Activated naive CD8-positive, alpha-beta T cell treated with anti-CD3 and anti-CD28 coated beads for 36 hours (primary cell): ENCODE data around the gene PTPRD. TPM values are rescaled to one million over a fixed set of nuclear protein-coding genes. Genes with fewer than 3 reads are reported as not detected.

Experiments
- DNase-seq: peaks from one replicate; pipeline ENCODE4 v3.0.0; 2021
- H3K27ac Mint-ChIP-seq: one replicate; pipeline ENCODE4 v1.8.0; 2022; ENCODE audit warnings: mild to moderate bottlenecking, moderate library complexity, mixed read lengths
- H3K27me3 Mint-ChIP-seq: one replicate; pipeline ENCODE4 v1.8.0; 2022; ENCODE audit warnings: mild to moderate bottlenecking, mixed read lengths
- H3K36me3 Mint-ChIP-seq: one replicate; pipeline ENCODE4 v1.8.0; 2021; ENCODE audit warnings: mild to moderate bottlenecking, mixed read lengths
- H3K4me1 Mint-ChIP-seq: one replicate; pipeline ENCODE4 v1.8.0; 2021; ENCODE audit warnings: mixed read lengths
- H3K4me3 Mint-ChIP-seq: one replicate; pipeline ENCODE4 v1.8.0; 2022; ENCODE audit warnings: mild to moderate bottlenecking, moderate library complexity, mixed read lengths
- H3K9me3 Mint-ChIP-seq: one replicate; pipeline ENCODE4 v1.8.0; 2022; ENCODE audit warnings: mixed read lengths
- total RNA-seq, 2 experiments: library from RNA; stranded (reverse); gene quantifications; one replicate each; pipeline ENCODE4 v1.2.3, GENCODE V29; 2021

Gene PTPRD
- total RNA-seq, 2 experiments from 2014 or later: 0.16 to 0.18 TPM

GRCh38 chr9:8686516-8686915 lies 1926.3 kb downstream of the PTPRD start:
- Mint-ChIP-seq H3K27ac (no peak overlapping the region), H3K27me3 (no peaks in the 10 kb centered on the region), H3K9me3 (no peaks in the 10 kb centered on the region), H3K36me3 (no peaks in the 10 kb centered on the region), H3K4me3 (no peak overlapping the region), H3K4me1 (no peaks in the 10 kb centered on the region)
- DNase-seq: no peak

GRCh38 chr9:8685825-8686224 lies 1927.0 kb downstream of the PTPRD start:
- no peaks in the 10 kb centered on the region for H3K4me1 Mint-ChIP-seq
- no peaks in the 10 kb centered on the region for H3K27me3 Mint-ChIP-seq
- H3K4me3 Mint-ChIP-seq: no peak overlapping the region
- H3K9me3 Mint-ChIP-seq: no peaks in the 10 kb centered on the region
- no peak overlapping the region for H3K27ac Mint-ChIP-seq
- H3K36me3 Mint-ChIP-seq: no peaks in the 10 kb centered on the region
- no peak for DNase-seq

- H3K4me1 Mint-ChIP-seq: no peaks in the 10 kb centered on the region
- DNase-seq: no peak
- no peak overlapping the region for H3K27ac Mint-ChIP-seq
- no peaks in the 10 kb centered on the region for H3K9me3 Mint-ChIP-seq
- no peaks in the 10 kb centered on the region for H3K27me3 Mint-ChIP-seq
- H3K36me3 Mint-ChIP-seq: no peaks in the 10 kb centered on the region
- H3K4me3 Mint-ChIP-seq: no peak overlapping the region
Measured at GRCh38 chr9:8684978-8685708, 1927.7 kb downstream of the PTPRD start.

GRCh38 chr9:8683496-8683895 lies 1929.3 kb downstream of the PTPRD start:
- Mint-ChIP-seq H3K27me3 (no peaks in the 10 kb centered on the region), H3K27ac (no peak overlapping the region), H3K9me3 (no peaks in the 10 kb centered on the region), H3K36me3 (no peaks in the 10 kb centered on the region), H3K4me1 (no peaks in the 10 kb centered on the region), H3K4me3 (no peak overlapping the region)
- DNase-seq: no peak

GRCh38 chr9:8680658-8681057 lies 1932.1 kb downstream of the PTPRD start:
- Mint-ChIP-seq H3K27me3 (peaks cover 4% of the 10 kb centered on the region), H3K9me3 (no peaks in the 10 kb centered on the region), H3K4me1 (no peaks in the 10 kb centered on the region), H3K36me3 (no peaks in the 10 kb centered on the region), H3K27ac (no peak overlapping the region), H3K4me3 (no peak overlapping the region)
- DNase-seq: no peak

GRCh38 chr9:8680157-8680556 lies 1932.6 kb downstream of the PTPRD start:
- Mint-ChIP-seq H3K4me3 (no peak overlapping the region), H3K36me3 (no peaks in the 10 kb centered on the region), H3K27me3 (peaks cover 4% of the 10 kb centered on the region), H3K27ac (no peak overlapping the region), H3K4me1 (no peaks in the 10 kb centered on the region), H3K9me3 (no peaks in the 10 kb centered on the region)
- no peak for DNase-seq

- no peaks in the 10 kb centered on the region for H3K36me3 Mint-ChIP-seq
- H3K4me1 Mint-ChIP-seq: no peaks in the 10 kb centered on the region
- H3K9me3 Mint-ChIP-seq: no peaks in the 10 kb centered on the region
- DNase-seq: no peak
- H3K4me3 Mint-ChIP-seq: no peak overlapping the region
- H3K27me3 Mint-ChIP-seq: peaks cover 4% of the 10 kb centered on the region
- H3K27ac Mint-ChIP-seq: no peak overlapping the region
Measured at GRCh38 chr9:8679371-8679822, 1933.4 kb downstream of the PTPRD start.

GRCh38 chr9:8677741-8678140 lies 1935.1 kb downstream of the PTPRD start:
- H3K4me1 Mint-ChIP-seq: no peaks in the 10 kb centered on the region
- H3K9me3 Mint-ChIP-seq: no peaks in the 10 kb centered on the region
- no peaks in the 10 kb centered on the region for H3K36me3 Mint-ChIP-seq
- no peak for DNase-seq
- no peak overlapping the region for H3K27ac Mint-ChIP-seq
- no peak overlapping the region for H3K4me3 Mint-ChIP-seq
- H3K27me3 Mint-ChIP-seq: peaks cover 4% of the 10 kb centered on the region

- H3K27me3 Mint-ChIP-seq: peaks cover 4% of the 10 kb centered on the region
- no peak overlapping the region for H3K4me3 Mint-ChIP-seq
- DNase-seq: no peak
- no peaks in the 10 kb centered on the region for H3K4me1 Mint-ChIP-seq
- no peaks in the 10 kb centered on the region for H3K9me3 Mint-ChIP-seq
- no peaks in the 10 kb centered on the region for H3K36me3 Mint-ChIP-seq
- no peak overlapping the region for H3K27ac Mint-ChIP-seq
Measured at GRCh38 chr9:8674536-8674935, 1938.3 kb downstream of the PTPRD start.

GRCh38 chr9:8673830-8674229 lies 1939.0 kb downstream of the PTPRD start:
- Mint-ChIP-seq H3K27me3 (peaks cover 4% of the 10 kb centered on the region), H3K4me3 (no peak overlapping the region), H3K4me1 (no peaks in the 10 kb centered on the region), H3K27ac (no peak overlapping the region), H3K36me3 (no peaks in the 10 kb centered on the region), H3K9me3 (no peaks in the 10 kb centered on the region)
- DNase-seq: no peak

- Mint-ChIP-seq H3K9me3 (no peaks in the 10 kb centered on the region), H3K36me3 (no peaks in the 10 kb centered on the region), H3K4me1 (no peaks in the 10 kb centered on the region), H3K27me3 (no peaks in the 10 kb centered on the region), H3K4me3 (no peak overlapping the region), H3K27ac (no peak overlapping the region)
- no peak for DNase-seq
Measured at GRCh38 chr9:8670751-8671150, 1942.1 kb downstream of the PTPRD start.

- Mint-ChIP-seq H3K27ac (no peak overlapping the region), H3K27me3 (peaks cover 4% of the 10 kb centered on the region), H3K9me3 (no peaks in the 10 kb centered on the region), H3K4me3 (no peak overlapping the region), H3K36me3 (no peaks in the 10 kb centered on the region), H3K4me1 (no peaks in the 10 kb centered on the region)
- DNase-seq: no peak
Measured at GRCh38 chr9:8668751-8669150, 1944.1 kb downstream of the PTPRD start.

- Mint-ChIP-seq H3K4me1 (no peaks in the 10 kb centered on the region), H3K36me3 (no peaks in the 10 kb centered on the region), H3K4me3 (no peak overlapping the region), H3K27me3 (peaks cover 4% of the 10 kb centered on the region), H3K27ac (no peak overlapping the region), H3K9me3 (no peaks in the 10 kb centered on the region)
- DNase-seq: no peak
Measured at GRCh38 chr9:8668231-8668630, 1944.6 kb downstream of the PTPRD start.

- peaks cover 4% of the 10 kb centered on the region for H3K27me3 Mint-ChIP-seq
- H3K36me3 Mint-ChIP-seq: no peaks in the 10 kb centered on the region
- no peaks in the 10 kb centered on the region for H3K4me1 Mint-ChIP-seq
- no peak for DNase-seq
- H3K9me3 Mint-ChIP-seq: no peaks in the 10 kb centered on the region
- H3K27ac Mint-ChIP-seq: no peak overlapping the region
- H3K4me3 Mint-ChIP-seq: no peak overlapping the region
Measured at GRCh38 chr9:8666060-8666459, 1946.7 kb downstream of the PTPRD start.

- DNase-seq: no peak
- no peak overlapping the region for H3K27ac Mint-ChIP-seq
- no peaks in the 10 kb centered on the region for H3K36me3 Mint-ChIP-seq
- no peaks in the 10 kb centered on the region for H3K4me1 Mint-ChIP-seq
- H3K4me3 Mint-ChIP-seq: no peak overlapping the region
- H3K27me3 Mint-ChIP-seq: peaks cover 7% of the 10 kb centered on the region
- no peaks in the 10 kb centered on the region for H3K9me3 Mint-ChIP-seq
Measured at GRCh38 chr9:8660383-8660782, 1952.4 kb downstream of the PTPRD start.

- no peaks in the 10 kb centered on the region for H3K36me3 Mint-ChIP-seq
- no peak overlapping the region for H3K27ac Mint-ChIP-seq
- no peaks in the 10 kb centered on the region for H3K4me1 Mint-ChIP-seq
- DNase-seq: no peak
- no peaks in the 10 kb centered on the region for H3K9me3 Mint-ChIP-seq
- H3K4me3 Mint-ChIP-seq: no peak overlapping the region
- peaks cover 7% of the 10 kb centered on the region for H3K27me3 Mint-ChIP-seq
Measured at GRCh38 chr9:8659108-8659507, 1953.7 kb downstream of the PTPRD start.
